Thoracic aorta (tissue), 2 donors: ENCODE results near the gene ZFYVE28. TPM values are rescaled to one million over a fixed set of nuclear protein-coding genes. Genes with fewer than 3 reads are reported as not detected.

Experiments used
- ATAC-seq: fragments of 150-250 bp; one replicate; pipeline ENCODE4 v1.8.0; 2017; ENCODE audit warnings: low read depth; ENCODE audit not compliant: insufficient number of reproducible peaks, low FRiP score
- DNase-seq: peaks from one replicate; pipeline ENCODE4 v3.0.0-alpha.2; 2020; ENCODE audit warnings: low spot score
- H3K27ac ChIP-seq, 2 donors: fragments of 200-600 bp; sonication (generic); 1 replicate in 1 of 2; 2 replicates in 1 of 2; pipeline ENCODE4 v1.5.1; 2016; ENCODE audit warnings: mild to moderate bottlenecking in 2 of 2, moderate library complexity in 2 of 2
- H3K27me3 ChIP-seq: fragments of 200-600 bp; sonication (generic); replicated peaks from 2 replicates; pipeline ENCODE4 v1.6.0; 2016; ENCODE audit warnings: mild to moderate bottlenecking; ENCODE audit not compliant: insufficient read depth
- H3K36me3 ChIP-seq: fragments of 200-600 bp; sonication (generic); one replicate; pipeline ENCODE4 v1.5.1; 2016
- H3K4me1 ChIP-seq, 2 donors: fragments of 200-600 bp; sonication (generic); 1 replicate in 1 of 2; 2 replicates in 1 of 2; pipeline versions ENCODE4 v1.5.1 to v1.6.0; 2016; ENCODE audit warnings: low read depth in 2 of 2, mild to moderate bottlenecking in 1 of 2; ENCODE audit not compliant: control insufficient read depth in 1 of 2
- H3K4me3 ChIP-seq: fragments of 200-600 bp; sonication (generic); 2 replicates; pipeline ENCODE4 v1.5.1; 2016; ENCODE audit warnings: mild to moderate bottlenecking
- H3K9me3 ChIP-seq: fragments of 200-600 bp; sonication (generic); 2 replicates; pipeline ENCODE4 v1.5.1; 2016
- total RNA-seq, 2 donors: library from RNA; depleted of rRNA; stranded (reverse); fragments of >200 nt; gene quantifications; one replicate each; pipeline versions ENCODE4 v1.1.0 to v1.2.3, GENCODE V29; 2016
- TF ChIP-seq, protein P1 (sequence below): fragments of 200-600 bp; sonication (generic); IDR thresholded peaks from one replicate; pipeline ENCODE4 v1.5.1; 2019; ENCODE audit warnings: antibody characterized with exemption

The ZFYVE28 gene
- total RNA-seq, 2 donors from 2014 or later = 11.5 to 20.2 TPM

DNA sequence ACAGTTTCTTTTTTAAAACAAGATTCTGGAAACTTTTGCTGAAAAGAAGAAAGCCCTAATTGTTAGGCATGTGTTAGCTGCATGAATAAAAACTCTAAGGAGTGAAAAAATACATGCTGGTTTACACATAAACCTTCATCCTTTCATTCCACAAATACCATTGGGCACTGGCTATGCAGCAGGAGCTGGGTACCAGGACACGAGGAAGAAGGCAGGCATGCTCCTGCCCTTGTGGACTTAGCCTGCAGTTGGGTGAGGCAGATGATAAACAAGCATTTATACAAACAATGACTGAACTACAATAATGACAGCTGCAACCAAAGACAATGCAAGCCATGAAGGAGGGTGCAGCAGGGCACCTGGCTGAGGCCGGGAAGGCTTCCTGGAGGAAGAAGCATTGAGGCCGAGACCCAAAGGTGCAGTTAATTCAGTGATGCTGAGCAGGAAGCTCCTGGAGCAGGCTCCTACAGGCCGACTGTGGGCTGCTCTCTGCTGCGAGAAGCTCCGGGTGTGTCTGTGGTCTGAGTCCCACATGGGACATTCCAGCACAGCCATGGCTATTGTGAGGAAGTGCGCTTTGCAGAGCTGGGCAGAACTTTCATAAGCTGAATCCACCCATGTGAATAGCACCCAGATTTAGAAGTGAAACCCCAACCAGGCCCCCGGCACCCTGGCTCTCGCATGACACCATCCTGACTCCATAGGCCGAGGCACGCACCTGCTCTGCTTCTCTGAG is 112.5 kb downstream of the ZFYVE28 start:
- no peaks in the 10 kb centered on the region for H3K27me3 ChIP-seq
- TF ChIP-seq, protein P1, sequence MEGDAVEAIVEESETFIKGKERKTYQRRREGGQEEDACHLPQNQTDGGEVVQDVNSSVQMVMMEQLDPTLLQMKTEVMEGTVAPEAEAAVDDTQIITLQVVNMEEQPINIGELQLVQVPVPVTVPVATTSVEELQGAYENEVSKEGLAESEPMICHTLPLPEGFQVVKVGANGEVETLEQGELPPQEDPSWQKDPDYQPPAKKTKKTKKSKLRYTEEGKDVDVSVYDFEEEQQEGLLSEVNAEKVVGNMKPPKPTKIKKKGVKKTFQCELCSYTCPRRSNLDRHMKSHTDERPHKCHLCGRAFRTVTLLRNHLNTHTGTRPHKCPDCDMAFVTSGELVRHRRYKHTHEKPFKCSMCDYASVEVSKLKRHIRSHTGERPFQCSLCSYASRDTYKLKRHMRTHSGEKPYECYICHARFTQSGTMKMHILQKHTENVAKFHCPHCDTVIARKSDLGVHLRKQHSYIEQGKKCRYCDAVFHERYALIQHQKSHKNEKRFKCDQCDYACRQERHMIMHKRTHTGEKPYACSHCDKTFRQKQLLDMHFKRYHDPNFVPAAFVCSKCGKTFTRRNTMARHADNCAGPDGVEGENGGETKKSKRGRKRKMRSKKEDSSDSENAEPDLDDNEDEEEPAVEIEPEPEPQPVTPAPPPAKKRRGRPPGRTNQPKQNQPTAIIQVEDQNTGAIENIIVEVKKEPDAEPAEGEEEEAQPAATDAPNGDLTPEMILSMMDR = no peak
- no peak for ATAC-seq
- no peak for DNase-seq
- H3K4me3 ChIP-seq = no peak overlapping the region
- H3K4me1 ChIP-seq = no peaks in the 10 kb centered on the region
- no peak overlapping the region for H3K27ac ChIP-seq
- no peaks in the 10 kb centered on the region for H3K36me3 ChIP-seq
- H3K9me3 ChIP-seq = peaks cover 3% of the 10 kb centered on the region

DNA sequence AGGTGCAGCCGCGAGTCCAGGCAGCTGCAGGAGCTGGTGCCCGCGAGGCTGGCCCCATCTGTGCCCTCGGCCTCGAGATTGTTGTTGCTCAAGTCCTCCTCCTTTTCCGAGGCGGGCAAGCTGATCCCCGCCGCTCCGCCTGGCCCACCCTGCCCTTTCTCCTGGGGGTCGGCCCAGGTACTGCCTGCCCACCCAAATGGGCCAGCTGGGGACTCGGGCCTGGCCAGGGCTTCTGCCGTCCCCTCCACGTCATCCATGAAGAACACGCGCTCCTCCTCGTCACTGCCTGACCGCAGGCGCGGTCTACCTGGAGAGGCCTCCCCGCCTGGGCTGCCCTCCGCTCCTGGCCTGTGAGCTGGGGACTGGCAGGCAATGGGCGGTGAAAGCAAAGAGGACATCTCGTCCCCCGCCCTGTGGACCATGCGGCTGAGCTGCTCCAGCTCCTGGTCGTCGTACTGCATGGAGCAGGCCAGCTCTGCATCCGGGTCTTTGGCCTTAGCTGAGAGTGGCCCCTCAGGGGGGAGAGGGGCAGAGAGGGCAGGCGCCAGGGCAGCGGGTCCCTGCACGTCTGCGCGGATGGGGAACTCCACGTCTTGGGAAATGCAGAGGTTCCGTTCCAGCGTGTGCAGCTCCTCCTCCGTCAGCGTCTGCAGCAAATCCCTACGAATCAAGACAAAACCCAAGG is 113.4 kb downstream of the ZFYVE28 start:
- no peak for DNase-seq

DNA sequence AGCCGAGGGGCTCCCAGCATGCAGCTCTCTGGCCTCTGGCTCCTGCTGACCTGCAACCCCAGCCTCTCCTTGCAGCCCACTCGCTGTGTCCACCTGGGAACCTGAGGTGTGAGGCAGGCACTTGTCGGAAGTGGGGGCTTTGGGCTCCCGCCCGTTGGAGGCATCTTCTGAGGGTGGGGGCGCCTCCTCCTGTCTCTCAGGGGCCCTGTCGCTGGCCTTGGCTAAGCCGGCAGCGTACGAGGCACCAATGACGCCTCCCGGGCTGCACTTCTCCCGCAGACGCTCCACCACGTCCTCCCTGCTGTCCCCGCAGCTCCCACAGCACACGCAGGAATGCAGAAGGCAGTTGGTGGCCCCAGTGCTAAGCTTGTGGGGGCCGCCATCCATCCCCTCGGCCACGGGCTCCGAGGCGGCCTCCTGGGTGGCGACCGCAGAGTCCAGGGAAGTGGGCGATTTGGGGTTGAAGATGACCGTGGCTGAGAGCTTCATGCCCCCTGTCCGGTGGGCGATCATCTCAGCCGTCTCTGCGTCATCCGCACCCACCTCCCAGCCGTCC is 114.0 kb downstream of the ZFYVE28 start:
- H3K36me3 ChIP-seq = no peaks in the 10 kb centered on the region
- peaks cover 3% of the 10 kb centered on the region for H3K9me3 ChIP-seq
- DNase-seq (no peak), ATAC-seq (no peak)
- TF ChIP-seq, protein P1 = no peak
- H3K27me3 ChIP-seq = no peaks in the 10 kb centered on the region
- no peak overlapping the region for H3K4me3 ChIP-seq
- no peak overlapping the region for H3K27ac ChIP-seq
- H3K4me1 ChIP-seq = no peaks in the 10 kb centered on the region

More for the DNA sequence above, 113.4 kb downstream of the ZFYVE28 start:
- Histone ChIP-seq H3K4me3 (no peak overlapping the region), H3K36me3 (no peaks in the 10 kb centered on the region), H3K27me3 (no peaks in the 10 kb centered on the region), H3K9me3 (peaks cover 3% of the 10 kb centered on the region), H3K27ac (no peak overlapping the region), H3K4me1 (no peaks in the 10 kb centered on the region)
- TF ChIP-seq, protein P1 = no peak
- ATAC-seq = no peak

DNA sequence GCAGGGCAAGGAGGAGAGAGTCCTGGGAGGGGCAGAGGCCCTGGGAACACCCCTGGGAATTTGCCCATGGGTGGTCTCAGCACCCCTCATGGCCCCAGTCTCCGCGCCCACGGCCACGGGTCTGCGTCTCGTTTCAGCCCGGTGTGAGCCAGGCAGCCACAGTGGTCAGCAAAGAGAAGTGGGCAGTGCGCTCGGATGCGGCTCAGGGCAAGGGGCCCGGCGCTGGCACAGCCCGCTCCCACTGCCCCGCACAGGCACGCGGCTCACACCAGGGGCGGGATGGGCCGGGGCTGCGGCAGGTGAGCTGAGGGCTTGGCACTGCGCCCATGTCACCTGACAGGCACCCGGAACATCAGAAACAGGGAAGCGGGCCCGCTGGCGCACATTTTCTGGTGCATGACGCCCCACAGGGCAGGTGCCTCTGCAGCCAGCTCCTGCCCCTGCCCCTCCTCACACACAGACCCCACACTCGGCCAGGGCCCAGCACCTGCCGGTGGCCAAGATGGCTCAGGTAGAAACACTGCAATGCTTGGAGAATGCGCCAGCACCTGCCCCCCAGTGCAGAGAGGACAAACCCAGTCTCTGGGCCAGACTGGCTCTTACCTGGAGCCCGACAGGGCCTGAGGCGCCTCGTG is 114.6 kb downstream of the ZFYVE28 start:
- Histone ChIP-seq H3K27ac (no peak overlapping the region), H3K27me3 (no peaks in the 10 kb centered on the region), H3K4me3 (no peak overlapping the region), H3K36me3 (no peaks in the 10 kb centered on the region), H3K9me3 (peaks cover 3% of the 10 kb centered on the region), H3K4me1 (no peaks in the 10 kb centered on the region)
- ATAC-seq (no peak), DNase-seq (no peak)
- TF ChIP-seq, protein P1 = no peak

DNA sequence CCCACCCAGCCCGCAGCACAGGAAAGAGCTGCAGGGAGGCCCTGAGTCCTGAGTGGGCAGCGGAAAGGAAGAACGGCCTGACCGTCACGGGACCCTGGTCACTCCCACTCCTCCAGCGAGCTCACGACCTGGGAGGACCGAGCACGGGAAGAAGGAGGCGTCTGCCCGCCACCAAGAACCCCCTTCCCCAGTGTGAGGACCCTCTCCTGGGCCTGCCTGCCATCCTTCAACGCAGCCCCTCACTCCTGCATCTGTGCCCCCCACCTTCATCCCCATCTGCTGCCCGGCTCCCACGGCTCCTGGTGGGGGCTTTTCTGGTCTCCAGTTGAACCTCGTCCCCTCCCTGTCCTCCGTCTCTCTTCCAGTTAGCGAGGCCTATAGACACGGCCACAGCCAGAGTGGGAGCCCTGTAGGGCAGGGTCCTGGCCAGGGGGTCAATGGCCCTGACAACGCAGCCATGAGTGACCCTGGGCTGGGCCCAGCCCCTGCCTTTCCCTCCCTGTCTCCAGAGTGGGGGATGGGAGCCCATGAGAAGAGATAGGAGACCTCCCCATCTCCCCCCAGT is 115.2 kb downstream of the ZFYVE28 start:
- H3K9me3 ChIP-seq = peaks cover 3% of the 10 kb centered on the region
- no peak for DNase-seq
- no peak overlapping the region for H3K27ac ChIP-seq
- H3K36me3 ChIP-seq = no peaks in the 10 kb centered on the region
- no peaks in the 10 kb centered on the region for H3K4me1 ChIP-seq
- no peaks in the 10 kb centered on the region for H3K27me3 ChIP-seq
- no peak overlapping the region for H3K4me3 ChIP-seq
- ATAC-seq = no peak
- TF ChIP-seq, protein P1 = no peak
